Peyer's patch (tissue), 4 donors: ENCODE results near the gene PAPOLB. TPM values are rescaled to one million over a fixed set of nuclear protein-coding genes. Genes with fewer than 3 reads are reported as not detected.

Source experiments
- DNase-seq, 3 donors: peaks; one replicate each; pipeline ENCODE4 v3.0.0-alpha.2; 2017 to 2019
- H3K27ac ChIP-seq, 4 donors: fragments of 200-600 bp; sonication (generic); one replicate each; pipeline ENCODE4 v1.5.1; 2016 to 2019
- H3K27me3 ChIP-seq, 2 donors: fragments of 200-600 bp; sonication (generic); one replicate each; pipeline ENCODE4 v1.5.1; 2019
- H3K36me3 ChIP-seq, 3 donors: fragments of 200-600 bp; sonication (generic); one replicate each; pipeline ENCODE4 v1.5.1; 2016 to 2019
- H3K4me1 ChIP-seq, 4 donors: fragments of 200-600 bp; sonication (generic); one replicate each; pipeline ENCODE4 v1.5.1; 2016 to 2019
- H3K4me3 ChIP-seq, 4 donors: fragments of 200-600 bp; sonication (generic); 1 replicate in 3 of 4; 2 replicates in 1 of 4; pipeline ENCODE4 v1.5.1; 2016 to 2019; ENCODE audit warnings: mild to moderate bottlenecking in 1 of 4
- H3K9me3 ChIP-seq, 4 donors: fragments of 200-600 bp; sonication (generic); one replicate each; pipeline ENCODE4 v1.5.1; 2016 to 2019; ENCODE audit warnings: mild to moderate bottlenecking in 1 of 4
- POLR2A ChIP-seq, 2 donors: fragments of 450-650 bp; IDR thresholded peaks; one replicate each; pipeline ENCODE4 v1.5.1; 2017; ENCODE audit warnings: antibody characterized with exemption in 2 of 2, mild to moderate bottlenecking in 2 of 2, moderate library complexity in 2 of 2
- small RNA-seq, 2 donors: library from RNA; depleted of rRNA; stranded (forward); fragments of <200 nt; gene quantifications; one replicate each; pipeline ENCODE3, GENCODE V24; 2016
- total RNA-seq, 4 donors: library from RNA; depleted of rRNA; stranded (reverse); fragments of >200 nt; gene quantifications; one replicate each; pipeline ENCODE4 v1.1.0, GENCODE V29; 2016
- TF ChIP-seq, protein P1 (sequence below), 6 experiments: fragments of 450-650 bp in 4 of 6; fragments of 200-600 bp in 2 of 6; sonication (generic) in 1 of 6; IDR thresholded peaks; one replicate each; pipeline ENCODE4 v1.5.1; 2017 to 2019; ENCODE audit warnings: antibody characterized with exemption in 6 of 6, mild to moderate bottlenecking in 3 of 6, moderate library complexity in 1 of 6

Gene PAPOLB
- total RNA-seq, 4 donors from 2014 or later = not detected

GRCh38 chr7:4809666-4810065 lies 52.2 kb downstream of the PAPOLB start:
- H3K27me3 ChIP-seq = no peaks in the 10 kb centered on the region
- no peak for TF ChIP-seq POLR2A (IDR thresholded peaks at IDR 0.05)
- TF ChIP-seq, protein P1, sequence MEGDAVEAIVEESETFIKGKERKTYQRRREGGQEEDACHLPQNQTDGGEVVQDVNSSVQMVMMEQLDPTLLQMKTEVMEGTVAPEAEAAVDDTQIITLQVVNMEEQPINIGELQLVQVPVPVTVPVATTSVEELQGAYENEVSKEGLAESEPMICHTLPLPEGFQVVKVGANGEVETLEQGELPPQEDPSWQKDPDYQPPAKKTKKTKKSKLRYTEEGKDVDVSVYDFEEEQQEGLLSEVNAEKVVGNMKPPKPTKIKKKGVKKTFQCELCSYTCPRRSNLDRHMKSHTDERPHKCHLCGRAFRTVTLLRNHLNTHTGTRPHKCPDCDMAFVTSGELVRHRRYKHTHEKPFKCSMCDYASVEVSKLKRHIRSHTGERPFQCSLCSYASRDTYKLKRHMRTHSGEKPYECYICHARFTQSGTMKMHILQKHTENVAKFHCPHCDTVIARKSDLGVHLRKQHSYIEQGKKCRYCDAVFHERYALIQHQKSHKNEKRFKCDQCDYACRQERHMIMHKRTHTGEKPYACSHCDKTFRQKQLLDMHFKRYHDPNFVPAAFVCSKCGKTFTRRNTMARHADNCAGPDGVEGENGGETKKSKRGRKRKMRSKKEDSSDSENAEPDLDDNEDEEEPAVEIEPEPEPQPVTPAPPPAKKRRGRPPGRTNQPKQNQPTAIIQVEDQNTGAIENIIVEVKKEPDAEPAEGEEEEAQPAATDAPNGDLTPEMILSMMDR (IDR thresholded peaks at IDR 0.05) = no peak

DNA sequence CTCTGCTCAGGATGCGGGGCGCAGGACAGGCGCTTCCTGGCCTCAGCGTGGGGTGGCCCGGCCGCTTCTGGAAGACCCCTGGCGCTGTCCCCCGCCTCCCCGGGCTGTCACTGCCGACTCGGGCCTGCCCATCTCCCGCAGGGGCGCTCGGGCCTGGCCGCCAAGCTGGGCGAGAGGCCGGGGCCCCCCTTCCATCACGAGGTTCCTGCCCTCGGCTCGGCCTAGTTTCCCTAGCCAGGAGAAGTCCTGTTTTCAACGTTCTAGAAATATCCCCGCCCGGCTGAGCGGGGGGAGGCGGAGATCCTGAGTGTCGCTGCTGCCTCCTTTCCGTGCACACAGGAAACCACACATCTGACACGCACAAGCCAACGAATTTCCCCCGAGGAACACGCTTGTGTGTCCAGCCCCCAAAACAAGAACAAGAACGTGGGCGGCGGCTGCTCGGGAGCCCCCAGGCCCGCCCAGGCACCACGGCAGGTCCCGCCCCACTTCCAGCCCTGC lies 52.7 kb downstream of the PAPOLB start:
- no peaks in the 10 kb centered on the region for H3K9me3 ChIP-seq
- no peak for DNase-seq
- no peaks in the 10 kb centered on the region for H3K27me3 ChIP-seq
- H3K4me3 ChIP-seq = peak overlapping the region in 3 of 4 donors; percentile 15 to 20 (median 20)
- H3K27ac ChIP-seq = peak overlapping the region in 1 of 4 donors; percentile 25
- peaks cover 0 to 3% (median 0%) of the 10 kb centered on the region in 4 donors for H3K4me1 ChIP-seq
- TF ChIP-seq, protein P1 (IDR thresholded peaks at IDR 0.05) = no peak
- TF ChIP-seq POLR2A (IDR thresholded peaks at IDR 0.05) = no peak
- no peaks in the 10 kb centered on the region for H3K36me3 ChIP-seq

More at GRCh38 chr7:4809666-4810065, 52.2 kb downstream of the PAPOLB start:
- Histone ChIP-seq H3K36me3 (no peaks in the 10 kb centered on the region), H3K27ac (no peak overlapping the region), H3K9me3 (no peaks in the 10 kb centered on the region), H3K4me3 (no peak overlapping the region), H3K4me1 (peaks cover 0 to 3% (median 0%) of the 10 kb centered on the region in 4 donors)
- DNase-seq = no peak

DNA sequence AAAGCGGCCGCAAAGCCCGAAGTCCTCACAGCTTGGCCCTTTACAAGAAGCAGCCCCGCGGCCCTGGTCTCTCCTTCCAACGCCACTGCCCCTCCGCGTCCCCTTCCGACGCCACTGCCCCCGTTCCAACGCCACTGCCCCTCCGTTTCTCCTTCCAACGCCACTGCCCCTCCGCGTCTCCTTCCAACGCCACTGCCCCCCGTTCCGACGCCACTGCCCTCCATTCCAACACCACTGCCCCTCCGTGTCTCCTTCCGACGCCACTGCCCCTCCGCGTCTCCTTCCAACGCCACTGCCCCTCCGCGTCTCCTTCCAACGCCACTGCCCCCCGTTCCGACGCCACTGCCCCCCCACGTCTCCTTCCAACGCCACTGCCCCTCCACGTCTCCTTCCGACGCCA lies 53.3 kb downstream of the PAPOLB start:
- Histone ChIP-seq H3K27ac (peak overlapping the region in 1 of 4 donors; percentile 39), H3K36me3 (no peaks in the 10 kb centered on the region), H3K27me3 (no peaks in the 10 kb centered on the region), H3K9me3 (no peaks in the 10 kb centered on the region), H3K4me3 (no peak overlapping the region), H3K4me1 (peaks cover 0 to 3% (median 0%) of the 10 kb centered on the region in 4 donors)
- TF ChIP-seq, protein P1 (IDR thresholded peaks at IDR 0.05) = no peak
- TF ChIP-seq POLR2A (IDR thresholded peaks at IDR 0.05) = no peak
- DNase-seq = no peak

GRCh38 chr7:4808026-4808425 lies 53.8 kb downstream of the PAPOLB start:
- Histone ChIP-seq H3K4me1 (peaks cover 0 to 3% (median 0%) of the 10 kb centered on the region in 4 donors), H3K4me3 (no peak overlapping the region), H3K36me3 (no peaks in the 10 kb centered on the region), H3K27me3 (no peaks in the 10 kb centered on the region), H3K9me3 (no peaks in the 10 kb centered on the region), H3K27ac (no peak overlapping the region)
- TF ChIP-seq, protein P1 (IDR thresholded peaks at IDR 0.05) = no peak
- no peak for TF ChIP-seq POLR2A (IDR thresholded peaks at IDR 0.05)
- DNase-seq = no peak

Small RNAs within 50 kb of the gene (small RNA-seq; reads per million reads assigned to genes)
- gene RF00019 = 0 reads per million in 2 donors

Other genes with a start within 250 kb of the PAPOLB start
- gene FOXK1, start 179.7 kb downstream of the PAPOLB start, total RNA-seq = 10 to 100 TPM; 14.9 to 47.0 (median 36.1) TPM
- 10 to 100 TPM; 51.0 to 93.0 (median 69.9) TPM for gene AP5Z1, start 86.4 kb downstream of the PAPOLB start, total RNA-seq
- gene RADIL, start 21.7 kb upstream of the PAPOLB start, total RNA-seq = 10 to 100 TPM in 1 of 4 donors, 1 to 10 TPM in 3; 1.1 to 16.5 (median 4.5) TPM
- gene MMD2, start 97.2 kb upstream of the PAPOLB start, total RNA-seq = not detected
- gene RBAK, start 183.8 kb upstream of the PAPOLB start, total RNA-seq = 10 to 100 TPM; 10.9 to 13.2 (median 11.8) TPM